HT-29 (cell line): Measurements from ENCODE around the gene DYNLL1. TPM values are rescaled to one million over a fixed set of nuclear protein-coding genes. Genes with fewer than 3 reads are reported as not detected.

Experiments used
- small RNA-seq: library from RNA; depleted of rRNA; stranded (forward); fragments of <200 nt; gene quantifications from one replicate; pipeline ENCODE3, GENCODE V24; 2014
- total RNA-seq: library from RNA; depleted of rRNA; stranded (reverse); fragments of >200 nt; shearing (Covaris generic); gene quantifications from 2 replicates; pipeline ENCODE4 v1.2.3, GENCODE V29; 2014; rRNA removed

The DYNLL1 gene
- total RNA-seq, 1 experiment from 2014 or later, result 293 TPM

Small RNAs within 50 kb of the gene (small RNA-seq; reads per million reads assigned to genes)
- not detected for gene RF00019

Other genes with a start within 250 kb of the DYNLL1 start
- gene PXN, start 230.4 kb upstream of the DYNLL1 start, total RNA-seq, result 59.7 and 63.0 TPM in 2 replicates
- gene RNU4-2, start 204.2 kb upstream of the DYNLL1 start, total RNA-seq, result under 0.01 TPM in 1 of 2 replicates, not detected in the other
- gene RNU4-1, start 202.9 kb upstream of the DYNLL1 start, total RNA-seq, result under 0.01 TPM in 1 of 2 replicates, not detected in the other
- gene SIRT4, start 193.8 kb upstream of the DYNLL1 start, total RNA-seq, result 0.05 TPM in 1 of 2 replicates, not detected in the other
- not detected in 2 replicates for gene PLA2G1B, start 168.3 kb upstream of the DYNLL1 start, total RNA-seq
- gene MSI1, start 126.9 kb upstream of the DYNLL1 start, total RNA-seq, result not detected in 2 replicates
- gene COX6A1, start 58.0 kb upstream of the DYNLL1 start, total RNA-seq, result 1,079 and 1,221 TPM in 2 replicates
- 16.0 and 24.4 TPM in 2 replicates for gene TRIAP1, start 49.7 kb upstream of the DYNLL1 start, total RNA-seq
- gene GATC, start 49.7 kb upstream of the DYNLL1 start, total RNA-seq, result 25.7 and 38.0 TPM in 2 replicates
- 302 and 319 TPM in 2 replicates for gene SRSF9, start 26.4 kb upstream of the DYNLL1 start, total RNA-seq
- gene COQ5, start 33.0 kb downstream of the DYNLL1 start, total RNA-seq, result 12.9 and 14.2 TPM in 2 replicates
- gene RNF10, start 38.2 kb downstream of the DYNLL1 start, total RNA-seq, result 62.8 and 88.0 TPM in 2 replicates
- 61.5 and 70.9 TPM in 2 replicates for gene POP5, start 85.3 kb downstream of the DYNLL1 start, total RNA-seq
- 3.5 and 7.0 TPM in 2 replicates for gene CABP1, start 144.5 kb downstream of the DYNLL1 start, total RNA-seq
- 226 and 266 TPM in 2 replicates for gene MLEC, start 191.0 kb downstream of the DYNLL1 start, total RNA-seq
- gene UNC119B, start 214.3 kb downstream of the DYNLL1 start, total RNA-seq, result 16.7 and 19.1 TPM in 2 replicates
- gene ACADS, start 229.7 kb downstream of the DYNLL1 start, total RNA-seq, result 11.9 and 28.4 TPM in 2 replicates